Measurements from ENCODE around the gene DLG1.
A peak's percentile ranks its signal among the peaks of the same experiment; 100 is the strongest.

The DLG1 gene

GRCh38 chr3:197298341-197298944, at the start of gene DLG1:
Gene DLG1 (minus strand): TSS chr3:197298612. CDS start chr3:197297204, 1,408 bp downstream.
- DNase-seq (ENCODE audit: low spot score): peak; percentile 88

DNA sequence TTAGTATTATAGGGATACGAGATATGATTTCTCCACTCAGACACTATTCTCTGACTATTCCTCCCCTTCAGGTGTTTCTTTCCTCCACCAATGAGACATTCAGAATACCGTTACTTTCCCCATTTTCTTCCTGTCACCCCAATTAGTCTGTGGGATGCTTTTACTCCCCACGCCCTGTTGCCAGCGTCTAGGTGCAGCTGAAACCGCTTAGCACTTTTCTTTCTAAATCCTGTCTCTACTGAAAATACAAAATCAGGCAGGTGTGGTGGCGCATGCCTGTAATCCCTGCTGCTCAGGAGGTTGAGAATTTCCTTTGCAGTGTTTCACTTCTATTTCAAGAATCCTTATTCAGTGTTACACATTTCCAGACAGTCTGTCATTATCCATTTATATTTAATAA, 49.6 kb upstream of the DLG1 start:
- DNase-seq (ENCODE audit: low spot score): no peak

- no peak for DNase-seq (ENCODE audit: low spot score)
These were observed 47.0 kb upstream of the DLG1 start for GRCh38 chr3:197345390-197345789.

GRCh38 chr3:197344582-197345318, 46.3 kb upstream of the DLG1 start:
- DNase-seq (ENCODE audit: low spot score): no peak

DNA sequence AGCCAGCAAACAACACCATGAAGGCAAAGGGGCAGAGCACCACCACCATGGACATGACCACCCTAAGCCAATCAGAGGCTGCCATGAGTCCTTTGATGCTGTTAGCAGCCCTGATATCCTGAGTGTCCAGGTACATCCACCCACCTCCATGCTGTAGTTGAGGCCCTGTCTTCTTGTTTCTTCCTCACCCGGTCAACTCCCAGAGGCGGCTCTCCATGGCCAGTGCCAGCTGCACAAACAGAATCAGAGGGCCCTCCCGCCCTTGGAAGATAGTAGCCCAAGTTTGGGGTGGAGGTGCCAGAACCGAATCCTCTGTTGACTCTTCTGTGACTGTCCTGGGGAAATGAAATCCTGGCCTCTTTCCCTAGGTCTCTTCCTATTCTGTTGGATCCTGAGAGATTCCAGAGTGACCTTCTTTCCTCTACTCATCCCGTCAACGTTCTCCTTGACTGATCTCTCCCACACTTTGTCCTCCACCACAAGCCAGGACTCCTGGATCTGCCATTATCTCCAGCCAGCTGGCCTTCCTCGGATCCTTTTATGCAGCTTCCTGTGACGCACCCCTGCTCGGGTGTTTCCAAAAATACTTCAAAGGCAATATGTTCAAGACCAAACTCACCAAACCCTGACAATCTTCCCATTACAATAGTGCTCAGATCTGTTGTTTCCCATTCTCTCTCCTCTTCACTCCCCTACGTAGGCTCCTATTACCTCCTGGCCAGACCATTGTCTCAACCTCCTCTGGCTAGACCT, 45.4 kb upstream of the DLG1 start:
- no peak for DNase-seq (ENCODE audit: low spot score)

- DNase-seq (ENCODE audit: low spot score): no peak
These were observed 44.7 kb upstream of the DLG1 start for GRCh38 chr3:197343111-197343510.

DNA sequence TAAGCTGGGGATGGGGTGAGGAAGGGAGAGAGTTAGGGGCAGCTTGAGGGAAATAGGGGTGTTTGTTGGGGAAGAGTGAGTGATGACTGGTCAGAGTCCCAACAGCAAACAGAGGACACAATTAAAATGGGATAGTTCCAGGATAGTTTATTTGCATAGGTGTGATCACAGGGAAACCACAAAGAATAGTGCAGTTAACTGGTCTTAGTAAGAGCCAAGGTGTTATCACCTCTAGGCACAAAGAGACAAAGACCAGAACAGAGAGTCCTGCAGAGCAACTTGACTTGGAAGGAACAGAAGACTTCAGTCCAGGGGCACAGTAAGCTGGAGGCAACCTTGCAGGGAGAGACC, 42.1 kb upstream of the DLG1 start:
- no peak for DNase-seq (ENCODE audit: low spot score)

DNA sequence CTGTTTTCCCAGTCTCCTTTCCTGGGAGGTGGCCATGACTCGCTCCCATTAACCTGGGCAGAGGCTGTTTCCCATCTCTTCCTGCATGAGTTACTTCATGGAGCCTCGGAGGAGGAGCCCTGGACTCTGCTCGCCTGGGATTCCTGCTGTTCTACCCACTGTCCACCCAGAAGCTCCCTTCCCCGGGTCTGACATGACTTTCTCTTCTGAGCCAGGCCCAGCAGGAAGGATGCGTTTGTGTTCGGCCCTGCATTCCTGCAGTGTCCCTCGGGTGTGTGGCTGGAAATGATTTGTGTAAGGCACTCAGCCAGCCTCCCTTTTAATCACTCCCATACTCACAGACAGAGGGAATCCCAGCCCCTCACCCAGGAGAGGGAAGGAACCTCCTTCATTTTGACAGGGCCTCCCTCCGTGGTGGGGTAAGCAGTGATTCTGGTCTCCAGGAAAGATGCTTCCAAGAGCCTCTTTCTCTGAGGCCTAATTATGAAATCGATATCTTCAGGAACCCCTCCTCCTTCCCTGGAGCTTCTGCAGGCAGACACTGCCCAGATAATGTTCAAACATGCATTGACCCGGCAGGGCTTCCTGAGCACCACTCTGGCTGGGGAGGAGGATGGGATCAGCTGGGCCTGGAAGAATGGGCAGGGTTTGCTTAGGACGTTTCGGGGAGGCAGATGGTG, 41.6 kb upstream of the DLG1 start:
- DNase-seq (ENCODE audit: low spot score): no peak

- DNase-seq (ENCODE audit: low spot score): no peak
These were observed 40.2 kb upstream of the DLG1 start for GRCh38 chr3:197338586-197338985.

GRCh38 chr3:197337656-197338055, 39.2 kb upstream of the DLG1 start:
- no peak for DNase-seq (ENCODE audit: low spot score)

DNA sequence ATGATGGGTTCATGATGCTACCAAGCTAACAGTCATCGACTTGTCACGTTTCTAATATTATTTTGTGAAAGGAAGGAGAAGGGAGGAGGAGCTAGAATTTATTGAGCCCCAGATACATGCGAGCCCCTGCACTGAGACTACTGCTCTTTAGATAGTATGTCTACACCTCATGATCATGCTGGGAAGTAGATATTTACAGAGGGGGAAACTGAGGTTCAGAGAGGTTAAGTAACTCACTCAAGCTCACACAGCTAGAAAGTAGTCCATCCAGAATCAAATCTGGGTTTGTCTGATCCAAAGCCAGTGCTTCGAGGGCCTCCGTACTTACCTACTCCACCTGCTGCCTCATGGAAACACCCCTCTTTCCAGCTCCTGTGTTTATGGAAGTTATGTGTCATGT, 38.8 kb upstream of the DLG1 start:
- no peak for DNase-seq (ENCODE audit: low spot score)

- DNase-seq (ENCODE audit: low spot score): no peak
These were observed 37.9 kb upstream of the DLG1 start for GRCh38 chr3:197336348-197336747.

- no peak for DNase-seq (ENCODE audit: low spot score)
These were observed 37.2 kb upstream of the DLG1 start for GRCh38 chr3:197335428-197336132.

DNA sequence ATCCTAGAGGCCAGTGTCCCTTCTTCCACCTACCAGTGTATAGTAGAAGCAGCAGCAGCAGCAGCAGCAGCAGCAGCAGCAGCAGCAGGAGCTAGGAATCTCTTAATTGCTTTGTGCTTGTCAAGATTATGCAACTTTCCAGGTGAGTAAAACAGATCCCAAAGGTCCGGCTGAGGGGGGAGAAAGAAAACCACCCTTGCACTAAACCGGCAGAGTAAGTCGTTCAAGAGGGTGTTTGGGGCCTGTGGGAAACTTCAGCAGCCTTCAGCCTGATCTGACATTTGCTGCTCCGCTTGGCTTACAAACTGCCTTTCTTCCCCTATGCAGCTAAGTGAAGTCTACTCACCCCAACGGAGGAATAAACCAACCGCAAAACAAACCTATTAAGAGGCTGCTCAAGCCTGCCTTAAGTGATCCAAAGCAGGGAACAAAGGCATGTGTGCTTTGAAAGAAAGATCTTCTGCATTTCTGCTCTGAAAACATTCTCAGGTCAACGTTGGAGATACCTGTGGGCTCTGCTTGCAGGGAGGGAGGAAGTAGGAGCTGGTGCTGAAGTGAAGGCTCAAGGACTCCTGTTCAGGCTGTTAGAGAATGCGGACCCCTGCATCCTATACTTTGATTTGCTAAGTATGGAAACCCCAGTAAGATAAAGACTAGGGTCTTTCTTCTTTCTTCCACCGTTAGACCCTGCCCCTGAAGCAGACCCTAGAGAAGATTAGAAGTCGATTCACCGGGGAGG, 35.7 kb upstream of the DLG1 start:
- DNase-seq (ENCODE audit: low spot score): peak; percentile 48

GRCh38 chr3:197331131-197331530, 32.7 kb upstream of the DLG1 start:
- DNase-seq (ENCODE audit: low spot score): no peak

GRCh38 chr3:197329382-197329781, 31.0 kb upstream of the DLG1 start:
- DNase-seq (ENCODE audit: low spot score): peak; percentile 96

GRCh38 chr3:197328198-197328597, 29.8 kb upstream of the DLG1 start:
- DNase-seq (ENCODE audit: low spot score): no peak

DNA sequence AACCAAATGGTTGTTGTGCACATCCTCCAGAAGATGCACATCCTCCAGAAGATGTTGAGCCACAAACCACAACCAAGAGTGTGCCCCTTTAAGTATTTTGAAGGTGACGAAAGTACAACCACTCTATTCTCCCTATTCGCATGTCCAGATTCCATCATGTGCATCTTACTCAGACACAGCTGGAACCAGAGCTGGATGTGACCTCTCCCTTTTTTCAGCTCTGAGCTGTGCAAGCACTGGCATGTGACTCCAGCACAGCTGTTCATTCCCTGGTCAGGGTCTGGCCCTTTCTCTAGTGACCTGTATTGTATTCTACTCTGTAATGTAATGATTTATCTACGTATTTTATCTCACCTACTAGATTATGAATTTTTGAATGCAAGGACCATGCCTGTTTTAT, 29.3 kb upstream of the DLG1 start:
- DNase-seq (ENCODE audit: low spot score): peak; percentile 91

DNA sequence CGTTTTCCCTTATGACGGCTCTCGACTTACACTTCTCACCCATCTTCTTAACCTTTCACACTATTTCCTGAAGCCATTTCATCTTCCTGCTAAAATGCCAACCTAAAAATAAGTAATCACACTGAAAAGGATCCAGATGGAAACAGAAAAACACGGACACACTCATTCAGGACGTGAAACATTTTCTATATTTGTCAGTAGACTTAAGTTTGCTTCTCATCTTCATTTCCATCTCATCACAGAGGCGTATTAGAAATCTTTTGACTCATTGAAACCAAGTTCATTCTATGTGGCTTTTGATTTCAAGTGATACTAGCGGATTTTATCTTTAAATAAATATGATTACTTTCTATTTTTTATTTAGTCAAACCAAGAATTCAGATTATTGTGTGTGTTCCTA, 27.4 kb upstream of the DLG1 start:
- no peak for DNase-seq (ENCODE audit: low spot score)

GRCh38 chr3:197322149-197322548, 23.7 kb upstream of the DLG1 start:
- DNase-seq (ENCODE audit: low spot score): no peak

- no peak for DNase-seq (ENCODE audit: low spot score)
These were observed 22.2 kb upstream of the DLG1 start for GRCh38 chr3:197320582-197320981.
